Stimulated activated CD4-positive, alpha-beta T cell treated with anti-CD3 and anti-CD28 coated beads, Interleukin-15, amount 100 ng/mL, for 48 hours (primary cell): ENCODE measurements around the gene AGAP3.

Source experiments
- DNase-seq, 2 donors: peaks; one replicate each; pipeline ENCODE4 v3.0.0-alpha.2; 2020; ENCODE audit warnings: low read depth in 2 of 2

The AGAP3 gene

GRCh38 chr7:151088019-151088855, 2.0 kb downstream of the AGAP3 start:
- DNase-seq, result no peak

DNA sequence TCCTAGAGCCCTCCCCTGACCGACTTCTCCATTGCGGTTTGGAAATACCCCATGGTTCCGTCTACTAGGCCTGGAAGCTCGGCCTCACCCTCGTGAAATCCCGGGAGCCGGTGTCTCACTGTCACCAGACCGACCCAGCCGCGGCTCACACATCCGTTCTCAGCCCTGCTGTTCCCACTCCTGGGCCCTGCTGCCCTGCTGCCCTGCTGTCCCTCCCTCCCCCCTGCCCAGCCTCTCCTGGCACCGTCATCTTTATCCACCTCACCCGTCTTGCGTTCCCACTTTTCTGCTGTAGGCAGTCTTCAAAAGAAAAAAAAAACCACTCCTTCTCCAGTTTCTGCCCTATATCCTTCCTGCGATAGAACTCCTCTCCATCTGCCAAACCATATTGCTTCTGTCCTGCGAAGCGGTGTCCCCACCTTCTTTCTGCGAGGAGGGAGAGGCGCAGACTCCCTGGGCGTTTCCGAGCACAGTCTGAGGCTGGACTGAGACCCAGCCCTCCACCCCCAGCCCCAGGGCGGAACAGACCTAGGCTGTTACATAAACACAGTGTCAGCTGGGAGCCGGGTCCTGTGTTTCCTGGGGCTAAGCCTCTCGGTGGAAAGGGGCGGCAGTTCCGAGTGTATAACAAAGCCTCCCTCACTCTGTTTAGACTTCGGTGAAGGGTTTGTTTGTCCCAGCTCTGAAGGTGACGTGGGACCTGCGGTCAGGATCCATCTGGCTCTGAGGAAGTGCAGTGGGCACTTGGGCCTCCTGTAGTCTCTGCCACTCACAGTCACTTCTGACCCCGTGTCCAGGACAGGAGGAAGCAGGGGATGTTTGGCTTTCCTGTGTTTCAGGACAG, 2.8 kb downstream of the AGAP3 start:
- DNase-seq, result no peak

GRCh38 chr7:151089893-151090730, 3.8 kb downstream of the AGAP3 start:
- no peak for DNase-seq

- no peak for DNase-seq
Observed at GRCh38 chr7:151091003-151091402, 4.7 kb downstream of the AGAP3 start.

DNA sequence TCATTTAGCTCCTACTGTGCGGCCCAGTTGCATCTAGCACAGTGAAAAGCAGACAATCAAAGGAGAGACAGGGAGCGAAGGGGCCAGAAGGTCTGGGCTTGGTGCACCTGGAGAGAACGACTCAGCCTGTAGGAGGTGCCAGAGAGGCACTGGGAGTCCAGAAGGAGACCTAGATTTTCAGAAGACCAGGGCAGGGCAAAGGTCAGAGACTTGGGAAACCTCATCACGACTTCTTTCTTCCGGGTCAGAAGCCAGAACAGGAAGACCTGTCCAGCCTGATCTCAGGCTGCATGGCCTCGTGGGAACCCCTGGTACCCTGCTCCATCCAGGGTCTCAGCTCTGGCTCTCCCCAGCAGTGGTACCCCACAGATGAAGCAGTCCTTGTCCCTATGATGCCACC, 5.2 kb downstream of the AGAP3 start:
- no peak for DNase-seq

DNA sequence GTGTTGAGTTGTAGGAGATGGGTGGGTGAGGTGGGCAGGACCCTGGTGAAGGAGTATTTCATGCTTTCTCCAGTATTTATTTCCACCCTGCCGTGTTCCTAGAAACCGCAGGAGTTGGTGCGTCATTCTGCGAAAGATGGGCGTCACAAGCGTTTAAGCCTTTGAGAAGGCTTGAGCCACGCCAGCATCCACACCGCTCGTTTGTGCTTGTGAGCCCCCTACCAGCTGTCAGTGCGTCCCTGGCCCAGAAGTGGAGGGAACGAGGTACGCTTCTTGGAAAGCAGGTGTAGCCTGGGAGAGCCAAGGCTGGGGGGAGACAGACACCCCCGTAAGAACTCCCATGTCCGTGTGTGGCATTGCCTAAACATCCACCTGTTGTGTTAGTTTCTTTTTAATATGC, 5.7 kb downstream of the AGAP3 start:
- DNase-seq, result no peak

- DNase-seq, result no peak
Observed at GRCh38 chr7:151093748-151094147, 7.5 kb downstream of the AGAP3 start.

GRCh38 chr7:151094675-151095074, 8.4 kb downstream of the AGAP3 start:
- no peak for DNase-seq

- no peak for DNase-seq
Observed at GRCh38 chr7:151095123-151095797, 9.0 kb downstream of the AGAP3 start.

DNA sequence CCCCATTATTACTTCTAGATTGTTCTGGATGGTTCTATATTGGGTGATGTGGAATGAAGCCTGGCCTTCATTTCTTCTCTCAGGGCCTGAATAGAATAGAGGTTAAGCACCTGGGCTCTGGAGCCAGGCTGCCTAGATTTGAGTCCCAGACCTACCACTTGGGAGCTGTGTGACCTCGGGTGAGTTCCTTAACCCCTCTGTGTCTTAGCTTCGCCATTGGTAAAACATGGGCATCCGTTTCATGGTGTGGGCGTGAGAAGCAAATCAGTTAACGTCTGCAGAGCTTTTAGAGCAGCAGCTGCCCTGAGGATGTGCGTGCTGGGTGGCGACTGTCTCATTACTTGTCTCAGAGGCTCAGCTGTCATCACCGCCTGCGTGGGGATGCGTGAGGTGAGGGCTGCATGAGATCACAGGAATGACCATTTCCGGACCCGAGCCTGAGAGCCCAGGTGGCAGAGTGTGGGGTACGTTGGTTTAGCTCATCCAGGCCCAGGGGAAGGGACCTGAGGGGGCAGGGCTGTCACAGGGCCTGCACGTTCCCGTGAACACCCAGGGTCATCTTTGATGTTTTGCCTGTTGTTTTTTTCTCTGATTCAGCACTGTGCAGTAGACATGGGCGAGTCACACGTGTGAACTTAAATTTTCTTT, 9.7 kb downstream of the AGAP3 start:
- DNase-seq, result no peak

DNA sequence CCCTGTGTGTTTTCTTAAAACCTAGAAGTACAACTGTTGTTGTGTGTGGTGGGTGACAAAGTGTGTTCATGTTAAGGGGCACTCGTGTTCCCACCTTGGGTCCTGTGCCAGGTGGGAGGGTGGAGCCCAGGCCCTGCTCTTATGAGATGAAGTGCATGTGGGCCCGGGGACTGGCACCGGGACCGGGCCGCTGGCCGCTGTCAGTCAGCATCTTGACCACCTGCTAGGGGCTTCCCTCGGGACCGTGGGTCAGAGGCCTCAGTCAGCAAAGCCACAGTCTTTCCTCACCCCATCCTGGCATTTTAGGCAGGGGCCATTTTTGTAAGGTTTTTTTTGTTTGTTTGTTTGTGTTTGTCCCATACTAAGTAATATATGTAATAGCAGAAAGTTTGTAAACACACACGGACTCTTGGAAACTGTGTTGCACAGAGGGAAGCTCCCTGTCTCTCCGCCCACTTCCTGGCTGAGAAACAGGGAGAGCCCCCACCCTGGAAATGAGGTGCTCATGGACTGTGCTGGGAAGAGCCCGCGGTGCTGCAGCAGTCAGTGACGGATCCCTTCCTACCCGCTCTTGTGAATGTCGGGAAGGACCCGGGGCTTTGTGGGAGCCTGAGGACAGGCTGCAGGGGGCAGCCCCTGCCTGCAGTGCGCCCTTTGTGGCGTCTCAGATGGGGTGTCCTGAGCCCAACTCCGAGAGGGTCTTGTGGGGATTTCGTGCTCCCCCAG, 13.4 kb downstream of the AGAP3 start:
- DNase-seq, result no peak

- no peak for DNase-seq
Observed at GRCh38 chr7:151100921-151101320, 14.6 kb downstream of the AGAP3 start.

GRCh38 chr7:151101621-151102396, 15.5 kb downstream of the AGAP3 start:
- DNase-seq, result no peak

DNA sequence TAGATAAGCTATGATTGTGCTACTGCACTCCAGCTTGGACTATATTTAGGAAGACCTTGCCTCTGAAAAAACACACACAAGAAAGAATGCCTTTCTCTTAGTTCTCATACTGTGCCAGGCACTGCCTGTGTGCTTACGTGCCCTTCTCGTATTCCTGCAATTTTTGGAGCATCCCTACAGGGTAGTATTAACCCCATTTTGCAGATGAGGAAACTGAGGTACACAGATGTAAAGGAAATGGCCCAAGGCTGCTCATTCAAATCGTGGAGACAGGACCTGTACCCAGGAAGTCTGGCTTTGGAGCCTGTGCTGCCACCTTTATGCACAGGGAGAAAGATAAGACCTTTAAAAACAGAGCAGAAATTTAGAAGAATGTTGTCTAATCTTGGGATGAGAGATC, 16.7 kb downstream of the AGAP3 start:
- DNase-seq, result no peak

GRCh38 chr7:151103973-151104372, 17.7 kb downstream of the AGAP3 start:
- no peak for DNase-seq

DNA sequence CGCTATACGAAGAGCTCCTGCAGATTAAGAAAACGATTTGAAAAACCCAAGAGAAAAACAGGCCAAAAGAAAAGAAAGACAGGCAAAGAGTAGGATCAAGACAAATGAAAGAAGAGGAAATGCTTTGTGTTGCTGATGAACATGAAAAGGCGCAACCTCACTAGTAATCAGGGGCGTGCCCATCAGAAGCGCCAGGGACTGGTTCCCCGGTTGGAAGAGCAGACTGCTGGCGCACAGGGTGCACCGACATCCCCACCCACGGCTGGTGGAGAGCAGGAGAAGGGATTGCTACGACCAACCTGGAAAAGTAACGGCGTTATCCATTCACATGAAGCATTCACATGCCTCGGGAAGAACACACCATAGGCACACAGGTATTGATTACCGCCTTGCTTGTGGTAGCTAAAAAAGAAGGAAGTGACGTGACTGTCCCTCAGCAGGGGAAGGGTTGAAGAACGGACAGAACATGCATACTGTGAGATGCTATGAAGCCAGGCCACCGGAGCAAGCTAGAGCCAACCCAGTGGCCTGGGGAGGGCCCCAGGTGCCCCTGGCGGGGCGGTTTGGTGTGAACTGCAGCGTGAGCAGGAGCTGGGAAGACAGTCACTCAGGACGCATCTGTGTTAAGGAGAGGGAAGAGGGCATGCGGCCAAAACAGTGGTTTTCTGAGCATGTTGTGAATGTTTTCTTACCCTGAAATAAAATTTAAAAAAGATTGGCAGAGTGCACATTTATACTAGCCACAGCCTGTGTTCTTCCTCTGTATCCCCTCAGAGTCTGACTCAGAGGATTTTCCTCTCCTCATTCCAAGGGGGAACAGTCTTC, 18.3 kb downstream of the AGAP3 start:
- DNase-seq, result no peak

GRCh38 chr7:151107882-151108281, 21.6 kb downstream of the AGAP3 start:
- DNase-seq, result no peak
